ENCODE data around the gene SMDT1. TPM values are rescaled to one million over a fixed set of nuclear protein-coding genes. Genes with fewer than 3 reads are reported as not detected.

Gene SMDT1
- total RNA-seq, 1 donor from 2014 or later = 123 TPM

GRCh38 chr22:42069801-42070516 lies 9.5 kb upstream of the SMDT1 start:
- intact Hi-C loops (cut with DNase I) = loop anchor here (5.0 to 10.0 kb wide), 2 partner anchors 372 to 385 kb away; partner anchors contain the start of gene SNU13
- DNase-seq (ENCODE audit: low spot score) = peak; percentile 5

GRCh38 chr22:42070517-42071422 lies 8.7 kb upstream of the SMDT1 start, which contains the start of gene NAGA:
NAGA (minus strand) TSS chr22:42070812; CDS start chr22:42070297, 515 bp downstream.
- peak; percentile 97 for DNase-seq (ENCODE audit: low spot score)
- intact Hi-C loops (cut with DNase I) = loop anchor here (5.0 to 10.0 kb wide), 2 partner anchors 372 to 386 kb away; partner anchors contain the start of gene SNU13

- peak; percentile 51 for DNase-seq (ENCODE audit: low spot score)
- intact Hi-C loops (cut with DNase I) = loop anchor here (5.0 to 10.0 kb wide), 2 partner anchors 371 to 387 kb away; partner anchors contain the start of gene SNU13
Measured at GRCh38 chr22:42071508-42071907, 8.0 kb upstream of the SMDT1 start.

- intact Hi-C loops (cut with DNase I) = loop anchor here (5.0 to 10.0 kb wide), 2 partner anchors 370 to 388 kb away; partner anchors contain the start of gene SNU13
- peak; percentile 24 for DNase-seq (ENCODE audit: low spot score)
Measured at GRCh38 chr22:42072606-42073330, 6.7 kb upstream of the SMDT1 start.

- intact Hi-C loops (cut with DNase I) = loop anchor here (5.0 to 10.0 kb wide), 2 partner anchors 369 to 389 kb away; partner anchors contain the start of gene SNU13
- no peak for DNase-seq (ENCODE audit: low spot score)
Measured at GRCh38 chr22:42073621-42074041, 5.9 kb upstream of the SMDT1 start.

GRCh38 chr22:42074132-42074811 lies 5.2 kb upstream of the SMDT1 start, which contains the start of gene PHETA2:
PHETA2 (plus strand) TSS chr22:42074248; CDS start chr22:42077294, 3,046 bp downstream.
- intact Hi-C loops (cut with DNase I) = loop anchor here (5.0 to 10.0 kb wide), 2 partner anchors 368 to 389 kb away; partner anchors contain the start of gene SNU13
- DNase-seq (ENCODE audit: low spot score) = no peak

GRCh38 chr22:42074846-42075676 lies 4.4 kb upstream of the SMDT1 start:
- intact Hi-C loops (cut with DNase I) = loop anchor here (5.0 to 10.0 kb wide), 2 partner anchors 367 to 390 kb away; partner anchors contain the start of gene SNU13
- DNase-seq (ENCODE audit: low spot score) = peak; percentile 72

GRCh38 chr22:42076764-42077485 lies 2.6 kb upstream of the SMDT1 start:
- DNase-seq (ENCODE audit: low spot score) = peak; percentile 68
- intact Hi-C loops (cut with DNase I) = loop anchor here (10.0 kb wide), 1 partner anchor 392 kb away; the partner anchor contains the start of gene SNU13

- peak; percentile 59 for DNase-seq (ENCODE audit: low spot score)
- intact Hi-C loops (cut with DNase I) = loop anchor here (10.0 kb wide), 1 partner anchor 393 kb away; the partner anchor contains the start of gene SNU13
Measured at GRCh38 chr22:42077486-42078125, 1.9 kb upstream of the SMDT1 start.

- intact Hi-C loops (cut with DNase I) = loop anchor here (10.0 kb wide), 1 partner anchor 394 kb away; the partner anchor contains the start of gene SNU13
- DNase-seq (ENCODE audit: low spot score) = no peak
Measured at GRCh38 chr22:42078469-42079318, 806 bp upstream of the SMDT1 start.

- DNase-seq (ENCODE audit: low spot score) = peak; percentile 58
- intact Hi-C loops (cut with DNase I) = no loop called here
Measured at GRCh38 chr22:42080287-42080686, 787 bp downstream of the SMDT1 start.

GRCh38 chr22:42083119-42083518 lies 3.6 kb downstream of the SMDT1 start:
- intact Hi-C loops (cut with DNase I) = no loop called here

GRCh38 chr22:42084874-42085273 lies 5.4 kb downstream of the SMDT1 start:
- DNase-seq (ENCODE audit: low spot score) = no peak
- intact Hi-C loops (cut with DNase I) = no loop called here

More at GRCh38 chr22:42083119-42083518, 3.6 kb downstream of the SMDT1 start:
- no peak for DNase-seq (ENCODE audit: low spot score)

GRCh38 chr22:42086051-42086450 lies 6.6 kb downstream of the SMDT1 start:
- intact Hi-C loops (cut with DNase I) = no loop called here
- no peak for DNase-seq (ENCODE audit: low spot score)
